ENCODE results near the gene AMH. TPM values are rescaled to one million over a fixed set of nuclear protein-coding genes. Genes with fewer than 3 reads are reported as not detected.
"Not testable (repeated sequence)": the region's sequence is repeated elsewhere in the genome, so short reads cannot be mapped to it uniquely, and the experiment has no call there.

Gene AMH
- total RNA-seq, 1 experiment from 2014 or later = 5.8 TPM

DNA sequence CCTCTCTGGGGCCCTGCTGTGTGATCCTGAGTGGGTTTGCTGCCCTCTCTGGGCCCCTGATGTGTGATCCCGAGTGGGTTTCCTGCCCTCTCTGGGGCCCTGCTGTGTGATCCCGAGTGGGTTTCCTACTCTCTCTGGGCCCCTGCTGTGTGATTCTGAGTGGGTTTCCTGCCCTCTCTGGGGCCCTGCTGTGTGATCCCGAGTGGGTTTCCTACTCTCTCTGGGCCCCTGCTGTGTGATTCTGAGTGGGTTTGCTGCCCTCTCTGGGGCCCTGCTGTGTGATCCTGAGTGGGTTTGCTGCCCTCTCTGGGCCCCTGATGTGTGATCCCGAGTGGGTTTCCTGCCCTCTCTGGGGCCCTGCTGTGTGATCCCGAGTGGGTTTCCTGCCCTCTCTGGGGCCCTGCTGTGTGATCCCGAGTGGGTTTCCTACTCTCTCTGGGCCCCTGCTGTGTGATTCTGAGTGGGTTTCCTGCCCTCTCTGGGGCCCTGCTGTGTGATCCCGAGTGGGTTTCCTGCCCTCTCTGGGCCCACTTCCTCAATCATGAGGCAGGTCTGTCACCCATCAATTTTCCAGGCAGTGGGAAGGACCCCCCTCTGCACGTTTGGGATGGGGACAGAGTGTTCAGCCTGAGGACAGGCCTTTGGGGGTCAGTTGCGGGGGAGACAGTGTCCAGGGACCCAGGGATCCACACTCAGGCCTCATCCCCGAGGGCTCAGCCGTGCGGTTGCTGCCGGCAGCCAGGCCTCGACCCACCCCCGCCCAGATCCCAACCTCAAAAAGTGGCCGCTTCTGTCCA is 32.3 kb downstream of the AMH start:
- DNase-seq (ENCODE audit: extremely low read depth, low read depth) = not testable (repeated sequence)

DNA sequence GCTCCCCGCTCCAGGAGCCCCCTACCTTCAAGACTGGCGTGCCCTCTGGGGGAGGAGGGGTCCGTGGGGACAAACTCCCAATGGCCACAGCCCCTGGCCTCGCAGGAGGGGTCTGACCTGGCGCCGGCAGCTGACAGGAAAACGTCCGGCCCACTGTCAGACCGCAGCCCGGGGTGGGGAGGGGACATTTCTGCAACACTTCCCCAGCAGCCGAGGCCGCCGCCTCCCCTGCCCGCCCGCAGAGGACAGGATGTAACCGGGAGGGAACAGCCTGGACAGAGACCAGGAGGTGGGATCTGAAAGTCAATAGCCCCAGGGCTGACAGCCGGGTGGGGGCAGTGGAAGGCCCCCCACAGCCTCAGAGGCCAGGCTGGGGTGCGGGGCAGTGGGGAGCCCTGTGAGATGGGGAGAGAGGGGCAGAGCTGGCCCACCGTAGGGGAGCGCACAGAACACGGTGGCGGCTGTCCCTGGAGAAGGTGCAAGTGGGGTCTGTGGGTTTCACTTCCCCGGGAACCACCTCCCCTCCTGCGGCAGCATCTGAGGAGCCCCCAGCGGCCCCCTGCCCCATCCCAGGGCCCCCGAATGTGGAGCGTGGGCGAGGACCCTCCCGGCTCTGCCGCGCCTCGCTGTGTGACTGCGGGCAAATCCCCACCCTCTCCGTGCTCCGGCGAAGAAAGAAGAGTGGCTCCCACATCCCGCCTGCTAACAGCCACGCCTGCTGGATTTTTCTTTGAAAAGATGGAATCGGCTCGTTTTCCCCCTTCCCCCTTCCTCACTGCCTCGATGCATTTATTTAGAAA is 33.1 kb downstream of the AMH start, which contains the start of gene PEAK3:
Gene PEAK3 (minus strand): TSS at position 114 of the 800 bp plus-strand sequence. CDS start 1,244 bp downstream, outside the sequence.
- no peak for DNase-seq (ENCODE audit: extremely low read depth, low read depth)

DNA sequence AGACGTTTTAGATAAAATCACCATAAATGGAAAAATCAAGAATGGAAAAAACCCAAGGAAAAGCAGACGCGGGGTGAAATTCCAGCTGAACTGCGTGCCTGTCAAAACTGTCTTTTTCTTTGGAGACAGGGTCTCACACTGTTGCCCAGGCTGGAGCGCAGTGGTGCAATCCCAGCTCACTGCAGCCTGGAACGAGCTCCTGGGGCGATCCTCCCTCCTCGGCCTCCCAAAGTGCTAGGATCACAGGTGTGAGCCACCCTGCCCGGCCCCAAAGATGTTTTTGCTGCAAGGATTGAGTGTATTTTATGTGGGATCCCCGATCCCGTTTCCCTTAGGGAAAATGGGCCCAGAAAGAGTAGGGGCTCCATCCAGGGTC is 33.7 kb downstream of the AMH start:
- no peak for DNase-seq (ENCODE audit: extremely low read depth, low read depth)

DNA sequence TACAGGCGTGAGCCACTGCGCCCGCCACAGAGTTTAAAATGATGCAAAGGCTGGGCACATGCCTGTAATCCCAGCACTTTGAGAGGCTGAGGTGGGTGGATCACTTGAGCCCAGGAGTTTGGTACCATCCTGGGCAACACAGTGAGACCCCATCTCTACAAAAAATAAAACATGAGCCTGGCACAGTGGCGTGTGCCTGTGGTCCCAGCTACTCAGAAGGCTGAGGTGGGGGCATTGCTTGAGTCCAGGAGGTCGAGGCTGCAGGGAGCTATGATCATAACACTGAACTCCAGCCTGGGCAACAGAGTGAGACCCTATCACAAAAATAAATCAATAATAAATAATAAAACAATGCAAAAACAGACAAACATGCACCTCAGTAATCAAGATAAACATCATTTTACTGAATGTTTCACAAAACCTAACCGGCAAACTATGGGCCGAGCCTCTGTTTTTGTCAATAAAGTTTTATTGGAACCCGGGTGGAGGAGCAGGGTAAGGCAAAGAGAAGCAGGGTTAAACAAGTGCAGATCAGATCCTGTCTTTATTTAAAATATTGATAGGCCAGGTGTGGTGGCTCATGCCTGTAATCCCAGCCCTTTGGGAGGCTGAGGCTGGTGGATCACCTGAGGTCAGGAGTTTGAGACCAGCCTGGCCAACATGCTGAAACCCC is 34.8 kb downstream of the AMH start:
- DNase-seq (ENCODE audit: extremely low read depth, low read depth) = no peak

DNA sequence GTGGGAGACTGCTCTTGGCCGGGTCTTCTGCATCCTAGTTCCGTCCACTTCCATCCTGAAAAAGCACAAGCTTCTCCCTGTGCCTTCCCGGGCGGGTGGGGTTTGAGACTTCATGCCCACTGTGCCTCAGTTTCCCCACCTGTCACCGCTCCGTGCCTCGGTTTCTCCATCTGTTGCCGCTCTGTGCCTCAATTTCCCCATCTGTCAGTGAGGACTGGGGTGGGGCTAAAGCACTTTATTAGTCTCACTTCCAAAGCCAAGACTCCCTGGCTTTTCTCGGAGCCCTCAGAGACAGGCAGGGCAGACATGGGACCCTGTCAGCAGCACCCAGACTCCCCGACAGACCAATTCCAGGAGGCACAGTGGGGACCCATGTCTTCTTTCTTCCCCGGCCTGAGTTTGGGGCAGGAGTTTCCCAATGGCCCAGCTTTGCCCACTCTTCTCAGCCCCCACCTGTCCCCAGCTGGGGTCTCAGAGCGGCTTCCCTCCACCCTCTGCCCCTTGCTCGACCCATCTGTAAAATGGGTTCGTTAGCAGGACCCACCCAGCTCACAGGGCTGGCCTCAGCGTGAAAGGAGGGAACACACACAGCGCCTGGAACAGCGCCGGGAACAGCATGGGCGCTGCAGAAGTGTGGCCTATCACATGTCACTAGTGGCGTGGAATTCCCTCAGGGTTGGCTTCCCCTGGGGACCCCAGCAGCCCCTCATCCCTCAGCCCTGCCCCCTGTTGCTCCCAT is 37.4 kb downstream of the AMH start:
- no peak for DNase-seq (ENCODE audit: extremely low read depth, low read depth)

DNA sequence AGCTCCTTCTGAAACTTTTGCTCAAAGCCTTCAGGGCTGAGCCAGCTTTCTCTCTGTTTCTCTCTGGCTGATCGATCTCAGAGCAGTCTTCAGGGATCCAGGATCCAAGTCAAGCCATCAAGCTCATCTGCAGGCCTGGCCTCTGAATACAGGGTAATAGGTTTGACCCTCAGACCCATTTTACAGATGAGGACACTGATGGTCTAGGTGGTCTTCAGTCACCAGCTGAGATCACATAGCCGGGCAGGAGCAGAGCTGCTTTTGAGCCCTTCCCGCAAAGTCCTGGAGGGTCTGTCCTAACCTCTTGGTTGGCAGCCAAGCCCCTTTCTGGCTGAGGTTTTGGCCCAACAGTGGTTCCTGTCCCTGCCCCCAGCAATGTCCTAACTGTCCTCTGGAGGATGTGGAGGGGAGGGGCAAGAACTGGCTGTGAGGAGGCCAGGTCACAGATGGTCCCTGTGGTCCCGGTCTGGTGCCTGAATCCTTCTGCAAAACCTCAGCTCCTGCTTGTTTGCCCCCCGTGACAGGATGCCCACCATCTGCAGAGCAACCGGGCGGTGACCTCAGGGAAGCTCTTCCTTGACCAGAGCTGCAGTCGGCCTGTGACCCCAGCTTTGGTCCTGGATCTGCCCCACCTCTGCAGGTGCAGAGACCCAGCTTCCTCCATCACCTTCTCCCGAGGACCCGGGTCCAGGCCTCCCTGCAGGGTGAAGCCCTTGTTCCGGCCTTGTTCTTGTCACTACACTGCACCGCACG is 38.6 kb downstream of the AMH start:
- no peak for DNase-seq (ENCODE audit: extremely low read depth, low read depth)

DNA sequence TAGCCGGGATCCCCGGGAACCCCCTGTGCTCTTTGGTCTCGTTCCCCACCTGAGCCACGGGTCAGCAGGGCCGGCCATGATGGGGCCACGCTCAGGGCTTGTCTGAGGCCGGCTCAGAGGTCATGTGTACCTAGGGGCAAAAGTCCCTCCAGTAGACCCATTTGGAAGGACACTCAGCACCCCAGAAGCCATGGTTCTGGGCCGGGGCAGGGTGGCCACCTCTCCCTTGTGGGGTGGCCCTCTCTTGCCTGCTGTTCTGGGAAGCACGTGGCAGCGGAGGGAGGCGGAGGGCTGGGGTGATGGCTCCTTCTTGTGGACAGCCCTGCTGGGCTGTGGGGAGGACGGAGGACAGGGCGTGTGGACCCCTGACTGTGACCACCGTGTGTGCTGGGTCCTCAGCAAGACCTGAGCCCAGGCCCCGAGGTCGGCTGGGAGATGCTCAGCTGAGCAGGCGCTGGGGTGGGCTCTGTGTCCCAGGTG is 39.3 kb downstream of the AMH start:
- no peak for DNase-seq (ENCODE audit: extremely low read depth, low read depth)

DNA sequence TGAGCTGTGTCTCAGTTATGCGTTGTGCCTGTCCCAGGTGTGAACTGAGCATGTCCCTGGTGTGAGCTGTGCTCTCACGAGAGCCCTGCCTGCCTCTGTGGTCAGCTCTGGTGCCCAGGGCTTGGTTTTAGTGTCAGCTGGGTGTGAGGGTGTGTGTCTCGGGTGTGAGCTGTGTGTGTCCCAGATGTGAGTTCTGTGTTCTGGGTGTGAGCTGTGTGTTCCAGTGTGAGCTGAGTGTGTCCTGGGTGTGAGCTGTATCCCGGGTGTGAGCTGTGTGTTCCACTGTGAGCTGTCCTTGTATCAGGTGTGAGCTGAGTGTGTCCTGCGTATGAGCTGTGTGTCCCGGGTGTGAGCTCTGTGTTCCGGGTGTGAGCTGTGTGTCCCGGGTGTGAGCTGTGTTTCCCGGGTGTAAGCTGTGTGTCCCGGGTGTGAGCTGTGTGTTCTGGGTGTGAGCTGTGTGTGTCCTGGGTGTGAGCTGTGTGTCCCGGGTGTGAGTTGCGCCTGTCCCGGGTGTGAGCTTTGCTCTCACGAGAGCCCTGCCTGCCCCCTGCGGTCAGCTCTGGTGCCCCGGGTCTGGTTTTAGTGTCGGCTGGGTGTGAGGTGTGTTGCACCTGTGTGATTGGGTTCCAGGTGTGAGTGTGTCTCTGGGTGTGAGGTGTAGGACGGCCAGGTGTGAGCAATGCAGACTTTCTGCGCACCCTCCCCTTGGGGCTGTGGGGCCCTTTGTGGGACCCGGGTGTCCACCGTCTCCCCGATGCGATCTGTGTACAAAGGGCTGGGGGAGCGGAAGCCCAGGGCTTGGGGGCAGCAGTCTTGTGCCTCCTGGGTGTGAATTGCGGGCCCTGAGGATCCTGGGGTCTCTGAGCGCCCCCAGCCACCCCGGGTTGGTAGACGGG is 39.9 kb downstream of the AMH start:
- no peak for DNase-seq (ENCODE audit: extremely low read depth, low read depth)

DNA sequence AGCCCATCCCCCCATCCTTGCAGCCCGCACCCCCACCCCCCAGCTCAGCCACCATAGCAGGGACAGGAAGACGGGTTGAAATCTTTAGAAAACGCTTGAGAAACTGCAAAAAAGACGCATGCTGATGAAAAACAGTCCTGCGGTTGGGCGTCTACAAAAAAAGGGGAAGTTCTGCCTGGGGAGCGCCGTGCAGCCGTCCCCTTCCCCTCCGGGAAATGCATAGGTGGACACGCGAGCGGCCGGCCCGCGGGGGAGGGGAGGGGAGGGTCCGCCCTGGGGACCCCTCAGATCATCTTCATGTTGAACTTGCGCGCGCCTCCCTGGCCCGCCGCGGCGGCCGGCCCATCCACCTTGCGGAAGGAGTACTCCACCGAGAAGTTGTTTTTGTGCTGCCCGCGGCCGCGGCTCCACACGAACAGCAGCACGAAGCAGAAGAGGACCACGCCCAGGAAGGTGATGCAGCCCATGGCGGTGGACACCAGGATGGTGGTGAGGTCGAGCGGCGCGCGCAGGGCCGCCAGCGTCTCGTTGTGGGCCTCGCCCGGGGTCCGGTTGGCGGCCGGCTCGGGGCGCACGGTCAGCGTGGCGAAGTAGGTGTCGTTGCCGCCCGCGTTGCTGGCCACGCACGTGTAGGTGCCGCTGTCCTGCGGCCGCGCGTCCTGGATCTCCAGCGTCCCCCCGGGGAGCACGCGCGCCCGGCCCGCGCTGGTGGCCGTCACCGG is 40.8 kb downstream of the AMH start:
- DNase-seq (ENCODE audit: extremely low read depth, low read depth) = no peak

DNA sequence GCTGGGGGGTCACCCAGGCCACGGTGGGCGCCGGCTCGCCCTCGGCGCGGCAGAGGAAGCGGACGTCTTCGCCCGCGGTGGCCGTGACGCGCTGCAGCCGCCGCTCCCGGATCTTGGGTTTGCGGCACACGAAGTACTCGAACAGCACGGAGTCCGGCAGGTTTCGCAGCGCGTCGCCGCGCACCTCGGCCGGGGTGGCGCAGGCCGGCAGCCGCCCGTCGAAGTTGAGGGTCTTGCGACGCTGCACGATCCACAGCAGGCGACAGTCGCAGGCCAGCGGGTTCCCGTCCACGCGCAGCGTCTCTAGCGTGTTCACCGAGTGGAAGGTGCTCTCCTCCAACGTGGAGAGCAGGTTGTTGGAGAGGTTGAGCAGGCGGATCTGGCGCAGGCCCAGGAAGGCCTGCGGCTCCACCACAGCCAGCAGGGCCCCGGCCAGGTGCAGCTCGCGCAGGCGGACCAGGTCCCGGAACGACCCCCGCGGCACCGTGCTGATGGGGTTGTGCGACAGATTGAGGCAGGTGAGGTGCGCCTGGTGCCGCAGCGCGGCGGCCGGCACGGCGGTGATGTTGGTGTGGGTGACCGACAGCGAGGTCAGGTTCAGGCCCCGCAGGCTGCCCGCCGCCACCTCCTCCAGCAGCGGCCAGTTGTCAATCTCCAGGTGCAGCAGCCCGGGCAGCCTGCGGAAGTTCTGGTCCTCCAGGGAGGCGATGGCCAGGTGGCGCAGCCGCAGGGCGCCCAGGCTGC is 41.5 kb downstream of the AMH start:
- no peak for DNase-seq (ENCODE audit: extremely low read depth, low read depth)

DNA sequence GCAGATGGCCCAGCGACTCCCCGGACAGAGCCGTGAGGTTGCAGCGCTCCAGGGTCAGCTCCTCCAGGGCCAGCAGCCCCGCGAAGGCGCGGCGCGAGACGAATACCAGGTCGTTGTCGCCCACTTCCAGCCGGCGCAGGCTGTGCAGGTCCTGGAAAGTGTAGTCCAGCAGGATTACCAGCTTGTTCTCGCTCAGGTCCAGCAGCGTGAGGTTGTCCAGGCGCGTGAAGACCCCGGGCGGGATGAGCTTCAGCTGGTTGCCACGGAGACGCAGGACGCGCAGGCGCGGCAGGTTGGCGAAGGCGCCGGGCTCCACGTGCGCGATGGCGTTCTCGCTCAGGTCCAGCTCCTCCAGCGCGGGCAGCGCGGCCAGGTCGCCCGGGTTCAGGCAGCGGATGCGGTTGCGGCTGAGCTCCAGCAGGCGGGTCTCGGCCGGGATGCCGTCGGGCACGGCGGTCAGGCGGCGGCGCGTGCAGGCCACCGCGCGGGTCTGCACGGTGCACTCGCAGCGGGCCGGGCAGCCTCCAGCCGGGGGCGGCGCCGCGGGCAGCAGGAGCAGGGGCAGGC is 42.1 kb downstream of the AMH start:
- no peak for DNase-seq (ENCODE audit: extremely low read depth, low read depth)

DNA sequence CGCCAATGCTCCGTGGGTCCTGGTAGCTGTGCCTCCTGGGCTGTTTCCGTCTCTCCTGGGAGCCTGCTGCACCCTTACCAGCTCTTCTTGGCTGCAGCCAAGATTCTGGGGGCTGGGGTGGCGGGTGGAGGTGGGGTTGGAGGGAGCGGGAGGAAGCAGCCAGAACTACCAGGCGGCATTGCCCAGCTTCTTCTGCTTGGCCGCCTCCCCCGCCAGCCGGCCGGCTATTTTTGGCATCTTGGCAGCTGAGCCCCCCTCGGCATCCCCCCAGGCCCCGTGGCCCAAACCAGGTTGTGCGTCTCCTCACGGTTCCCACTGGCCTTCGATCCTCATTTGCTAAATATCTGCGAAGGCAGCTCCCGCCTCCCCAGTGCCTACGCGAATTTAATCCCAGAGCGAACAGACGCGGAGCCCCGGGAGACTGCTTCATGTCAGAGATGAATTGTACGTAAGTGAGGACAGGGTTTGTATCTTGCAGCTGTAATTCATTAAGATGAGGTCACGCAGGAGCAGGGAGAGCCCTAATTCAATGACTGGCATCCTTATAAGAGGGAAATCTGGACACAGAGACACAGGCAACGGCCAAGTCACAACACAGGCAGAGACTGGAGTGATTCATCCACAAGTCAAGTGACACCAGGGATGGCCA is 45.7 kb downstream of the AMH start:
- no peak for DNase-seq (ENCODE audit: extremely low read depth, low read depth)

DNA sequence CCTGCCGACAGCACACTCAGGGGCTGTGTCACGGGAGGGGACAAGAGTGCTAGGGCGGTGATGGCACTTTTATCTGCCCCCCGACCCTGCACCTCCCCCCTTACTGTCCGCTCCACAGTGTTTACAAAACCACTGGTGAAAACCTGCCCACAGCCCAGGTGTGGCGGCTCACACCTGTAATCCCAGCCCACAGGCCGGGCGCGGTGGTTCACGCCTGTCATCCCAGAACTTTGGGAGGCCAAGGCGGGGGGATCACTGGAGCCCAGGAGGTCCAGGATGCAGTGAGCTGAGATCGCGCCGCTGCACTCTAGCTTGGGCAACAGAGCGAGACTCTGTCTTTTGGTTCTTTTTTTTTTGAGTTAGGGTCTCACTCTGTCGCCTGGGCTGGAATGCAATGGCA is 47.0 kb downstream of the AMH start:
- no peak for DNase-seq (ENCODE audit: extremely low read depth, low read depth)

DNA sequence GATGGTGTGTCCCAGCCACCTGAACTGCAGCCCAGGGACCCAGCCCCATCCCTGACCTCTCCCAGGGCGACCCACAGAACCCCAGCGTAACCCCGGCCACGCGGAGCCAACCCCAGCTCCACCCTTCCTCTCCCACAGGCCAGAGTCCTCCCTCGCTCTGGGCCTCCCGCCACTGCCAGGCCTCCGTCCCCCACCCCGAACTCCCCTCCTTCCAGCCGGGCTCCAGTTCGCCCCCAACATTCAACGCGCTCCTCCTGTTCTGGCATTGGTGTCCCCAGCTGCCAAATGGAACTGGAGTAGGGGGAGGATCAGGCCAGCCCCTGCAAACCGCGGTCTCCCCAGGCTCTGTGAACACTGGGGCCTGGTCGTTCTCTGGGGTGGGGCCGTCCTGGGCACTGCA is 51.4 kb downstream of the AMH start:
- DNase-seq (ENCODE audit: extremely low read depth, low read depth) = no peak
